HepG2 (cell line): ENCODE data around the gene BLCAP. TPM values are rescaled to one million over a fixed set of nuclear protein-coding genes. Genes with fewer than 3 reads are reported as not detected.
A peak's percentile ranks its signal among the peaks of the same experiment; 100 is the strongest.

Source experiments
- ATAC-seq: fragments of 200-7000 bp; cut with Tn5 transposase; 3 replicates; pipeline ENCODE4 v1.9.1; 2020; ENCODE audit warnings: mild to moderate bottlenecking, moderate library complexity
- BruUV-seq: library from RNA; stranded (reverse); fragments of 400-500 nt; replicated peaks from 2 replicates; lab custom pipeline; 2021; lab: Mats Ljungman, UMichigan
- CTCF ChIA-PET: fragments of 300-600 bp; formaldehyde crosslinking; extraction: SDS; loops from one replicate; lab custom pipeline; 2021; ENCODE audit warnings: low total read pairs, inconsistent platforms, low intra/inter-chr PET ratio; lab: Yijun Ruan, JAX
- POLR2A ChIA-PET: fragments of 350-600 bp; sonication (Branson Sonifier 250); formaldehyde crosslinking; loops from one replicate; lab custom pipeline; 2020; ENCODE audit warnings: antibody characterized with exemption, inconsistent platforms; lab: Yijun Ruan, JAX
- DNase-seq: peaks from one replicate; pipeline ENCODE4 v3.0.0-alpha.2; 2015; ENCODE audit warnings: low spot score
- FAIRE-seq: peaks from 3 replicates; lab custom pipeline; 2011; peaks lifted over from hg19 to GRCh38; lab: Jason Lieb, UNC
- H2AFZ ChIP-seq: one replicate; pipeline ENCODE4 v1.6.1; 2011; ENCODE audit warnings: low read length, inconsistent platforms
- H3K27ac ChIP-seq: fragments of 300-600 bp; 3 replicates; pipeline ENCODE4 v1.8.0; 2011; ENCODE audit warnings: mixed run types, mild to moderate bottlenecking, mixed read lengths, low read length, inconsistent platforms; ENCODE audit not compliant: insufficient read depth; ENCODE audit errors: extremely low read length
- H3K27me3 ChIP-seq, 2 experiments: fragments of 200-600 bp in 1 of 2; 2 replicates in 1 of 2; 3 replicates in 1 of 2; pipeline versions ENCODE4 v1.6.0 to v1.8.0; 2011; ENCODE audit warnings: low read length in 2 of 2, mild to moderate bottlenecking in 2 of 2, moderate library complexity in 2 of 2, inconsistent platforms in 1 of 2; ENCODE audit not compliant: insufficient read depth in 2 of 2, control insufficient read depth in 1 of 2
- H3K36me3 ChIP-seq, 2 experiments: fragments of 200-600 bp in 1 of 2; replicated peaks in 1 of 2; 2 replicates in 1 of 2; 3 replicates in 1 of 2; pipeline versions ENCODE4 v1.5.1 to v1.8.0; 2011; ENCODE audit warnings: low read length in 2 of 2, inconsistent platforms in 1 of 2; ENCODE audit not compliant: insufficient read depth in 2 of 2, control insufficient read depth in 1 of 2
- H3K4me1 ChIP-seq: 2 replicates; pipeline ENCODE4 v1.5.1; 2012; ENCODE audit warnings: low read length, inconsistent platforms; ENCODE audit not compliant: insufficient read depth
- H3K4me2 ChIP-seq: 2 replicates; pipeline ENCODE4 v1.6.0; 2011; ENCODE audit warnings: low read depth, low read length, inconsistent platforms
- H3K4me3 ChIP-seq, 3 experiments: fragments of 200-600 bp in 1 of 3; sonication (generic), shearing (Covaris generic) in 1 of 3; replicated peaks in 1 of 3; 2 replicates each; pipeline ENCODE4 v1.5.1; 2011 to 2016; ENCODE audit warnings: low read length in 3 of 3, inconsistent platforms in 2 of 3, low read depth in 2 of 3, mild to moderate bottlenecking in 2 of 3, control low read depth in 1 of 3, mixed read lengths in 1 of 3; ENCODE audit not compliant: insufficient read depth in 1 of 3
- H3K79me2 ChIP-seq: one replicate; pipeline ENCODE4 v1.6.1; 2011; ENCODE audit warnings: low read length, inconsistent platforms; ENCODE audit not compliant: insufficient read depth
- H3K9ac ChIP-seq: 2 replicates; pipeline ENCODE4 v1.6.0; 2011; ENCODE audit warnings: mild to moderate bottlenecking, low read depth, low read length, inconsistent platforms; ENCODE audit not compliant: insufficient read depth
- H3K9me3 ChIP-seq: 2 replicates; pipeline ENCODE4 v1.5.1; 2012; ENCODE audit warnings: mild to moderate bottlenecking, low read length
- H4K20me1 ChIP-seq: 2 replicates; pipeline ENCODE4 v1.6.0; 2011; ENCODE audit warnings: inconsistent platforms, mild to moderate bottlenecking, low read length, moderate library complexity; ENCODE audit not compliant: insufficient read depth
- ARNT2 ChIP-seq: sonication (generic); formaldehyde crosslinking; IDR thresholded peaks from 2 replicates; pipeline ENCODE4 v1.8.0; 2022; ENCODE audit warnings: mild to moderate bottlenecking, low read depth, missing genetic modification reagents, moderate library complexity
- CAMTA2 ChIP-seq: sonication (generic); formaldehyde crosslinking; IDR thresholded peaks from 2 replicates; pipeline ENCODE4 v1.4.0; 2020; ENCODE audit warnings: mild to moderate bottlenecking, missing genetic modification reagents, borderline replicate concordance
- DNMT3B ChIP-seq: conservative IDR thresholded peaks from 2 replicates; pipeline ENCODE4 v1.6.1; 2016; ENCODE audit warnings: missing biosample characterization, control low read depth
- HES4 ChIP-seq: sonication (generic); formaldehyde crosslinking; IDR thresholded peaks from 2 replicates; pipeline ENCODE4 v1.9.0; 2021; ENCODE audit warnings: mild to moderate bottlenecking, missing genetic modification reagents, borderline replicate concordance
- NFKBIZ ChIP-seq: IDR thresholded peaks from 2 replicates; pipeline ENCODE4 v1.6.1; 2018; ENCODE audit warnings: missing genetic modification reagents, missing compliant biosample characterization
- RAD21 ChIP-seq: fragments of 450-650 bp; formaldehyde crosslinking; IDR thresholded peaks from 2 replicates; pipeline ENCODE4 v1.5.0; 2020; ENCODE audit warnings: mild to moderate bottlenecking
- SMC3 ChIP-seq: IDR thresholded peaks from 2 replicates; pipeline ENCODE4 v1.6.1; 2011; ENCODE audit warnings: low read length, improper control_type of control experiment
- SRSF1 ChIP-seq: fragments of 200-400 bp; formaldehyde crosslinking; optimal IDR thresholded peaks from 2 replicates; pipeline ENCODE3; 2017; ENCODE audit warnings: mild to moderate bottlenecking, low read depth, low read length, moderate library complexity
- TEAD3 ChIP-seq: optimal IDR thresholded peaks from 2 replicates; pipeline ENCODE3; 2016; ENCODE audit warnings: borderline replicate concordance
- XRCC5 ChIP-seq: fragments of 200-400 bp; formaldehyde crosslinking; optimal IDR thresholded peaks from 2 replicates; pipeline ENCODE3; 2017; ENCODE audit warnings: mild to moderate bottlenecking, low read length
- YEATS4 ChIP-seq: sonication (generic); formaldehyde crosslinking; IDR thresholded peaks from 2 replicates; pipeline ENCODE4 v1.4.0; 2020; ENCODE audit warnings: missing genetic modification reagents, borderline replicate concordance
- ZHX2 ChIP-seq, 2 experiments: sonication (generic) in 1 of 2; formaldehyde crosslinking in 1 of 2; IDR thresholded peaks; 2 replicates each; pipeline versions ENCODE4 v1.6.1 to v1.9.0; 2014 to 2022; ENCODE audit warnings: antibody characterized with exemption in 1 of 2, borderline replicate concordance in 1 of 2, inconsistent platforms in 1 of 2, low read depth in 1 of 2, missing genetic modification reagents in 1 of 2
- ZNF724P ChIP-seq: sonication (generic); formaldehyde crosslinking; IDR thresholded peaks from 2 replicates; pipeline ENCODE4 v1.8.0; 2022; ENCODE audit warnings: missing genetic modification reagents, borderline replicate concordance
- ZSCAN31 ChIP-seq: sonication (generic); formaldehyde crosslinking; IDR thresholded peaks from 2 replicates; pipeline ENCODE4 v1.5.0; 2020; ENCODE audit warnings: low read depth, mild to moderate bottlenecking, missing genetic modification reagents
- WGBS: methylation state at CpG from one replicate; pipeline ENCODE4 v1.1.6; 2017; ENCODE audit warnings: low lambda C conversion rate; 5-methylcytosine and 5-hydroxymethylcytosine counted together
- in situ Hi-C: cut with HindIII; loops from 2 replicates; pipeline ENCODE4 v1.10.0; 2017; ENCODE audit warnings: low pct_unique_long_range_greater_than_20kb; ENCODE audit not compliant: extremely low pct_ligation_motif_present
- intact Hi-C: fragments of 100-400 bp; cut with micrococcal nuclease; formaldehyde crosslinking; loops from one replicate; pipeline ENCODE4 v1.10.0; 2022; ENCODE audit not compliant: unreplicated experiment
- polyA plus RNA-seq, 8 experiments: library from polyadenylated mRNA; depleted of rRNA in 3 of 8; stranded (reverse) in 7 of 8; unstranded in 1 of 8; fragments of >200 nt; fragmentation: Illumina TruSeq in 4 of 8; extraction: Trizol in 4 of 8; gene quantifications; 2 replicates each; pipeline versions ENCODE4 v1.2.1 to v1.2.3, GENCODE V29; 2011 to 2016; ENCODE audit warnings: low read depth in 4 of 8, missing spikeins in 1 of 8, mixed read lengths in 1 of 8; ENCODE audit not compliant: insufficient read depth in 1 of 8
- total RNA-seq, 5 experiments: library from RNA; depleted of rRNA; stranded (reverse); fragments of >200 nt; fragmentation: Illumina TruSeq; extraction: Trizol; gene quantifications; 2 replicates each; pipeline ENCODE4 v1.2.3, GENCODE V29; 2016; ENCODE audit warnings: low read depth in 1 of 5

Gene BLCAP
- total and polyA plus RNA-seq, 2 of the 13 experiments (the other 11 are each of a cell fraction or from before 2014, with no cell fraction given), result 52.4 to 86.8 TPM

GRCh38 chr20:37520419-37520955, 7.2 kb downstream of the BLCAP start (continued):
- no peak for TF ChIP-seq ARNT2 (CRISPR knock-in tag)
- no peak for TF ChIP-seq CAMTA2 (CRISPR knock-in tag)
- TF ChIP-seq HES4 (CRISPR knock-in tag), result no peak
- no peak for TF ChIP-seq NFKBIZ
- TF ChIP-seq TEAD3 (CRISPR knock-in tag), result peak; percentile 31

DNA sequence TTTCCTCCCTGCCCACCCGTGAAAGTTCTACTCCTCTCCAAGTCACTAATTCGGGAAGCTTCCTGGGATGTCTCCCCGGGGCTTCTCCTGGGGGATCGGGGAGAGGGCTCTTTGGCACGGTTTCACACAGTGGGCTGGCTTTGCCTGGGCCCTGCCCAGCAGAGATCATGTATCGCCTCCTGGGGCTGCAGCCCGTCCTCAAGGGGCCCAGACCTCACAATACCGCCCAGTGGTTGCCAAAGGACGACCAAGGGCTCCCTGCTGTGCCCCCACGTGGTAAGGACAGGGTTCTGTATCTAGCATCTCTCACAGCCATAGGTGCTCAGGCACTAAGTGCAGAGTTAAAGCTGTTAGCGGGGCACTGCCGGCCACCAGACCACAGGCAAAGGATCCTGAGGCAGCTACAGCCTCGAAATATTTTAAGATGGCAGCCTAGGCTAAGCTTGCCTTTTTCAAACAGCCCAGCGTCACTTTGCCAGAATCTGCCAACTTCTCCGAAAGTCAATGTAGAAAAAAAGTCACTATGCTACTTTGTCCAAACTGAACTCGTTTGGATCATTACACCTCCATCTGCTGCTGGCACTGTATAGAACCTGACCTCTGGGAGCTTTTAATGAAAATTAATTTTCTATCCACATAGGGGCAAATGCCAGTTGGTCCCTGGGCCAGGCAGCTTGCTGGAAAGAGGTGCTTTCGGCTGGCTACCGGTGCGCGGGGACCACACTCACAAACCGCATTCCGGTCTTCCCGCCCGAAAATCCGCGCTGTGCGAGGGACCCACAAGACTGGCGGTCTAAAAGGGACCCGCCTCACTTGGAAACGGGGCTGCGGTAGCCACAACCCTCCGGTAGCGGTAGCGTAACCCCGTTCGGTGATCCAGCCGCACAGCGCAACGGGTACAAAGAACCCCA, 7.9 kb downstream of the BLCAP start:
- CTCF ChIA-PET, result no interaction called here
- H3K27me3 ChIP-seq, result no peaks in the 10 kb centered on the region
- POLR2A ChIA-PET, result interaction anchor here (0.9 to 1.8 kb wide), 3 partner anchors 9 to 14 kb away, joined by 3 to 6 read pairs (median 6); no protein-coding TSS in a partner anchor
- H3K4me3 ChIP-seq, result no peak overlapping the region
- peaks cover 35% of the 10 kb centered on the region for H4K20me1 ChIP-seq
- BruUV-seq, result no TSS peak
- DNase-seq (peak; percentile 70), FAIRE-seq (peak; percentile 40), ATAC-seq (peak; percentile 90)
- no peak overlapping the region for H3K9ac ChIP-seq
- no peaks in the 10 kb centered on the region for H3K9me3 ChIP-seq
- WGBS, result 86% methylated on average over 39 of the region's 39 CpGs
- in situ Hi-C loops (no loop called here), intact Hi-C loops (no loop called here)
- peaks cover 70% of the 10 kb centered on the region for H3K79me2 ChIP-seq
- H3K27ac ChIP-seq, result peak overlapping the region; percentile 27
- no peak overlapping the region for H2AFZ ChIP-seq
- peaks cover 14 to 43% of the 10 kb centered on the region in 2 experiments for H3K36me3 ChIP-seq
- H3K4me2 ChIP-seq, result 0 out of 2 replicates have a peak overlapping the region, but pooled peaks have one; percentile 0
- H3K4me1 ChIP-seq, result peaks cover 47% of the 10 kb centered on the region
- TF ChIP-seq ZSCAN31 (CRISPR knock-in tag) (0 out of 2 replicates have a peak, but pooled peaks have one; percentile 34), XRCC5 (peak; percentile 51), YEATS4 (CRISPR knock-in tag) (peak; percentile 10; the same call in 1 of the 2 replicates), SRSF1 (peak; percentile 18), ZNF724P (0 out of 2 replicates have a peak, but pooled peaks have one; percentile 13), RAD21 (CRISPR knock-in tag) (peak; percentile 66; the same call in 1 of the 2 replicates), SMC3 (0 out of 2 replicates have a peak, but pooled peaks have one; percentile 10), DNMT3B (CRISPR knock-in tag) (no peak), ZHX2 (IDR thresholded peaks at IDR 0.05; ENCODE audit: low read depth) (no peak), ZHX2 (CRISPR knock-in tag; IDR thresholded peaks at IDR 0.05; ENCODE audit: borderline replicate concordance) (no peak)
